Measurements from ENCODE around the gene KIF22. TPM values are rescaled to one million over a fixed set of nuclear protein-coding genes. Genes with fewer than 3 reads are reported as not detected.

Gene KIF22
- total RNA-seq, 2 donors from 2014 or later, result 58.5 to 89.6 TPM

GRCh38 chr16:29844575-29845331 is 54.2 kb downstream of the KIF22 start:
- Histone ChIP-seq H3K9me3 (no peaks in the 10 kb centered on the region), H3K4me1 (replicated peaks) (no peaks in the 10 kb centered on the region), H3K27ac (no peak overlapping the region), H3K36me3 (peaks cover 0 to 8% of the 10 kb centered on the region in 2 donors), H3K27me3 (replicated peaks; ENCODE audit: insufficient read depth) (no peaks in the 10 kb centered on the region), H3K4me3 (no peak overlapping the region)
- no peak for DNase-seq (ENCODE audit: low spot score)
- intact Hi-C loops (cut with DNase I), result no loop called here
- no peak for TF ChIP-seq POLR2AphosphoS5 (IDR thresholded peaks at IDR 0.05)
- no peak for TF ChIP-seq CTCF (IDR thresholded peaks at IDR 0.05)
- TF ChIP-seq POLR2A (IDR thresholded peaks at IDR 0.05), result no peak
- 86% methylated on average over 28 of the region's 28 CpGs for WGBS

GRCh38 chr16:29845656-29846055 is 55.1 kb downstream of the KIF22 start:
- no peak overlapping the region for H3K4me3 ChIP-seq
- no peak for TF ChIP-seq POLR2A (IDR thresholded peaks at IDR 0.05)
- no peak for TF ChIP-seq POLR2AphosphoS5 (IDR thresholded peaks at IDR 0.05)
- TF ChIP-seq CTCF (IDR thresholded peaks at IDR 0.05), result no peak
- H3K36me3 ChIP-seq, result peaks cover 0 to 8% of the 10 kb centered on the region in 2 donors
- H3K9me3 ChIP-seq, result no peaks in the 10 kb centered on the region
- no peaks in the 10 kb centered on the region for H3K27me3 ChIP-seq (replicated peaks; ENCODE audit: insufficient read depth)
- no peak for DNase-seq (ENCODE audit: low spot score)
- intact Hi-C loops (cut with DNase I), result no loop called here
- WGBS, result 89% methylated on average over 18 of the region's 18 CpGs
- H3K27ac ChIP-seq, result no peak overlapping the region
- no peaks in the 10 kb centered on the region for H3K4me1 ChIP-seq (replicated peaks)

GRCh38 chr16:29848420-29849297 is 58.1 kb downstream of the KIF22 start:
- Histone ChIP-seq H3K4me3 (no peak overlapping the region), H3K36me3 (peaks cover 0 to 8% of the 10 kb centered on the region in 2 donors), H3K9me3 (no peaks in the 10 kb centered on the region), H3K27ac (no peak overlapping the region), H3K27me3 (replicated peaks; ENCODE audit: insufficient read depth) (no peaks in the 10 kb centered on the region), H3K4me1 (replicated peaks) (no peaks in the 10 kb centered on the region)
- WGBS, result 43% methylated on average over 15 of the region's 15 CpGs
- TF ChIP-seq POLR2A (IDR thresholded peaks at IDR 0.05), result no peak
- peak; percentile 46 for TF ChIP-seq POLR2AphosphoS5 (IDR thresholded peaks at IDR 0.05)
- TF ChIP-seq CTCF (IDR thresholded peaks at IDR 0.05), result peak; percentile 66 to 83 (median 75)
- intact Hi-C loops (cut with DNase I), result no loop called here
- DNase-seq (ENCODE audit: low spot score), result peak; percentile 27

- Histone ChIP-seq H3K4me3 (no peak overlapping the region), H3K9me3 (no peaks in the 10 kb centered on the region), H3K36me3 (peaks cover 0 to 8% of the 10 kb centered on the region in 2 donors), H3K4me1 (replicated peaks) (no peaks in the 10 kb centered on the region), H3K27me3 (replicated peaks; ENCODE audit: insufficient read depth) (no peaks in the 10 kb centered on the region), H3K27ac (peak overlapping the region in 1 of 2 donors; percentile 14)
- intact Hi-C loops (cut with DNase I), result no loop called here
- DNase-seq (ENCODE audit: low spot score), result no peak
- no peak for TF ChIP-seq POLR2AphosphoS5 (IDR thresholded peaks at IDR 0.05)
- TF ChIP-seq CTCF (IDR thresholded peaks at IDR 0.05), result no peak
- TF ChIP-seq POLR2A (IDR thresholded peaks at IDR 0.05), result no peak
- WGBS, result 28% methylated on average over 5 of the region's 5 CpGs
Observed at GRCh38 chr16:29849505-29849904, 59.0 kb downstream of the KIF22 start.

Measured in prostate gland (tissue), 2 donors.